ENCODE data around the gene ADAMTS3.

ADAMTS3 gene

GRCh38 chr4:72577211-72577610, 8.2 kb upstream of the ADAMTS3 start:
- H3K9me3 ChIP-seq (replicated peaks in 1 of 2; ENCODE audit: control insufficient read depth in 2 of 2, insufficient read depth in 1 of 2, low read depth in 1 of 2, low read length in 2 of 2): no peaks in the 10 kb centered on the region
- H3K18ac ChIP-seq (ENCODE audit: low read length): no peak overlapping the region
- H2BK15ac ChIP-seq (ENCODE audit: low read length): no peak overlapping the region
- no peak overlapping the region for H3K9ac ChIP-seq (ENCODE audit: low read depth, low read length, poor library complexity)
- H4K91ac ChIP-seq (ENCODE audit: low read depth, low read length, poor library complexity): no peak overlapping the region
- H3K23ac ChIP-seq (ENCODE audit: low read depth, low read length, poor library complexity): no peak overlapping the region
- H3K4me3 ChIP-seq (ENCODE audit: low read length in 2 of 2): no peak overlapping the region
- no peak overlapping the region for H2BK5ac ChIP-seq (ENCODE audit: low read length)
- H3K36me3 ChIP-seq (replicated peaks in 1 of 2; ENCODE audit: control insufficient read depth in 2 of 2, insufficient read depth in 2 of 2, low read length in 2 of 2): no peaks in the 10 kb centered on the region
- H3K27ac ChIP-seq (replicated peaks; ENCODE audit: low read length): no peak overlapping the region
- H3K27me3 ChIP-seq (ENCODE audit: control insufficient read depth in 3 of 3, insufficient read depth in 3 of 3, low read depth in 1 of 3, low read length in 3 of 3): no peaks in the 10 kb centered on the region
- no peaks in the 10 kb centered on the region for H3K79me1 ChIP-seq (ENCODE audit: low read depth, low read length)
- no peak overlapping the region for H3K4ac ChIP-seq (ENCODE audit: low read length)
- H3K14ac ChIP-seq (ENCODE audit: low read length): no peak overlapping the region
- WGBS, 2 donors (ENCODE audit: extremely low coverage in 2 of 2, insufficient read length in 2 of 2, insufficient replicate concordance in 1 of 2): no CpG with 5 or more reads among the region's 6 CpGs
- H2BK12ac ChIP-seq (ENCODE audit: low read length): no peak overlapping the region
- no peak overlapping the region for H2AFZ ChIP-seq (ENCODE audit: low read length)
- H2AK5ac ChIP-seq (ENCODE audit: low read depth, low read length): no peak overlapping the region
- no peak for DNase-seq (ENCODE audit: low spot score)
- no peak overlapping the region for H4K8ac ChIP-seq (ENCODE audit: low read depth, low read length)
- H3K4me2 ChIP-seq (ENCODE audit: insufficient read depth, low read length, poor library complexity, severe bottlenecking): no peak overlapping the region
- H3K4me1 ChIP-seq (ENCODE audit: control insufficient read depth in 2 of 2, insufficient read depth in 1 of 2, low read depth in 1 of 2, low read length in 2 of 2): peaks cover 0 to 2% of the 10 kb centered on the region in 2 donors
- no peak overlapping the region for H2BK120ac ChIP-seq (ENCODE audit: low read depth, low read length)

- Histone ChIP-seq H2AK5ac (ENCODE audit: low read depth, low read length) (no peak overlapping the region), H3K14ac (ENCODE audit: low read length) (no peak overlapping the region), H2BK12ac (ENCODE audit: low read length) (no peak overlapping the region), H2AFZ (ENCODE audit: low read length) (no peak overlapping the region), H2BK120ac (ENCODE audit: low read depth, low read length) (no peak overlapping the region), H2BK15ac (ENCODE audit: low read length) (no peak overlapping the region), H4K8ac (ENCODE audit: low read depth, low read length) (no peak overlapping the region), H3K36me3 (replicated peaks in 1 of 2; ENCODE audit: control insufficient read depth in 2 of 2, insufficient read depth in 2 of 2, low read length in 2 of 2) (no peaks in the 10 kb centered on the region), H3K4me3 (ENCODE audit: low read length in 2 of 2) (no peak overlapping the region), H3K27me3 (ENCODE audit: control insufficient read depth in 3 of 3, insufficient read depth in 3 of 3, low read depth in 1 of 3, low read length in 3 of 3) (no peaks in the 10 kb centered on the region), H3K23ac (ENCODE audit: low read depth, low read length, poor library complexity) (no peak overlapping the region), H3K4ac (ENCODE audit: low read length) (no peak overlapping the region), H3K4me1 (ENCODE audit: control insufficient read depth in 2 of 2, insufficient read depth in 1 of 2, low read depth in 1 of 2, low read length in 2 of 2) (peaks cover 1 to 10% of the 10 kb centered on the region in 2 donors), H3K4me2 (ENCODE audit: insufficient read depth, low read length, poor library complexity, severe bottlenecking) (no peak overlapping the region), H3K9ac (ENCODE audit: low read depth, low read length, poor library complexity) (no peak overlapping the region), H3K27ac (replicated peaks; ENCODE audit: low read length) (no peak overlapping the region), H3K9me3 (replicated peaks in 1 of 2; ENCODE audit: control insufficient read depth in 2 of 2, insufficient read depth in 1 of 2, low read depth in 1 of 2, low read length in 2 of 2) (no peaks in the 10 kb centered on the region), H3K18ac (ENCODE audit: low read length) (no peak overlapping the region), H3K79me1 (ENCODE audit: low read depth, low read length) (no peaks in the 10 kb centered on the region), H4K91ac (ENCODE audit: low read depth, low read length, poor library complexity) (no peak overlapping the region), H2BK5ac (ENCODE audit: low read length) (no peak overlapping the region)
- DNase-seq (ENCODE audit: low spot score): no peak
- whole genome bisulfite sequencing, 2 donors (ENCODE audit: extremely low coverage in 2 of 2, insufficient read length in 2 of 2, insufficient replicate concordance in 1 of 2): no CpG with 5 or more reads among the region's 6 CpGs
Measured at GRCh38 chr4:72571337-72571736, 2.3 kb upstream of the ADAMTS3 start.

GRCh38 chr4:72569719-72570235, 756 bp upstream of the ADAMTS3 start:
- Histone ChIP-seq H4K8ac (ENCODE audit: low read depth, low read length) (no peak overlapping the region), H2AK5ac (ENCODE audit: low read depth, low read length) (no peak overlapping the region), H3K4me3 (ENCODE audit: low read length in 2 of 2) (peak overlapping the region in 1 of 2 donors; percentile 63), H2BK15ac (ENCODE audit: low read length) (no peak overlapping the region), H4K91ac (ENCODE audit: low read depth, low read length, poor library complexity) (no peak overlapping the region), H3K9ac (ENCODE audit: low read depth, low read length, poor library complexity) (no peak overlapping the region), H2BK5ac (ENCODE audit: low read length) (no peak overlapping the region), H3K27me3 (ENCODE audit: control insufficient read depth in 3 of 3, insufficient read depth in 3 of 3, low read depth in 1 of 3, low read length in 3 of 3) (no peaks in the 10 kb centered on the region), H3K9me3 (replicated peaks in 1 of 2; ENCODE audit: control insufficient read depth in 2 of 2, insufficient read depth in 1 of 2, low read depth in 1 of 2, low read length in 2 of 2) (no peaks in the 10 kb centered on the region), H3K27ac (replicated peaks; ENCODE audit: low read length) (no peak overlapping the region), H3K4me1 (ENCODE audit: control insufficient read depth in 2 of 2, insufficient read depth in 1 of 2, low read depth in 1 of 2, low read length in 2 of 2) (peaks cover 1 to 10% of the 10 kb centered on the region in 2 donors), H3K36me3 (replicated peaks in 1 of 2; ENCODE audit: control insufficient read depth in 2 of 2, insufficient read depth in 2 of 2, low read length in 2 of 2) (no peaks in the 10 kb centered on the region), H3K23ac (ENCODE audit: low read depth, low read length, poor library complexity) (no peak overlapping the region), H3K4me2 (ENCODE audit: insufficient read depth, low read length, poor library complexity, severe bottlenecking) (peak overlapping the region; percentile 92), H3K4ac (ENCODE audit: low read length) (no peak overlapping the region), H2BK12ac (ENCODE audit: low read length) (no peak overlapping the region), H2AFZ (ENCODE audit: low read length) (peak overlapping the region; percentile 98), H3K79me1 (ENCODE audit: low read depth, low read length) (no peaks in the 10 kb centered on the region), H3K18ac (ENCODE audit: low read length) (no peak overlapping the region), H2BK120ac (ENCODE audit: low read depth, low read length) (no peak overlapping the region), H3K14ac (ENCODE audit: low read length) (no peak overlapping the region)
- no peak for DNase-seq (ENCODE audit: low spot score)
- no CpG with 5 or more reads among the region's 15 CpGs for WGBS, 2 donors (ENCODE audit: extremely low coverage in 2 of 2, insufficient read length in 2 of 2, insufficient replicate concordance in 1 of 2)

GRCh38 chr4:72567821-72568675, 973 bp downstream of the ADAMTS3 start:
- Histone ChIP-seq H3K9ac (ENCODE audit: low read depth, low read length, poor library complexity) (no peak overlapping the region), H2BK15ac (ENCODE audit: low read length) (peak overlapping the region; percentile 7), H3K27me3 (ENCODE audit: control insufficient read depth in 3 of 3, insufficient read depth in 3 of 3, low read depth in 1 of 3, low read length in 3 of 3) (no peaks in the 10 kb centered on the region), H3K4ac (ENCODE audit: low read length) (no peak overlapping the region), H3K23ac (ENCODE audit: low read depth, low read length, poor library complexity) (no peak overlapping the region), H2AK5ac (ENCODE audit: low read depth, low read length) (no peak overlapping the region), H3K14ac (ENCODE audit: low read length) (no peak overlapping the region), H4K91ac (ENCODE audit: low read depth, low read length, poor library complexity) (no peak overlapping the region), H2AFZ (ENCODE audit: low read length) (peak overlapping the region; percentile 98), H2BK120ac (ENCODE audit: low read depth, low read length) (no peak overlapping the region), H3K4me3 (ENCODE audit: low read length in 2 of 2) (peak overlapping the region; percentile 63 to 79), H3K36me3 (replicated peaks in 1 of 2; ENCODE audit: control insufficient read depth in 2 of 2, insufficient read depth in 2 of 2, low read length in 2 of 2) (no peaks in the 10 kb centered on the region), H3K4me2 (ENCODE audit: insufficient read depth, low read length, poor library complexity, severe bottlenecking) (peak overlapping the region; percentile 92), H2BK5ac (ENCODE audit: low read length) (peak overlapping the region; percentile 10), H3K9me3 (replicated peaks in 1 of 2; ENCODE audit: control insufficient read depth in 2 of 2, insufficient read depth in 1 of 2, low read depth in 1 of 2, low read length in 2 of 2) (no peaks in the 10 kb centered on the region), H2BK12ac (ENCODE audit: low read length) (no peak overlapping the region), H3K79me1 (ENCODE audit: low read depth, low read length) (no peaks in the 10 kb centered on the region), H3K18ac (ENCODE audit: low read length) (no peak overlapping the region), H3K4me1 (ENCODE audit: control insufficient read depth in 2 of 2, insufficient read depth in 1 of 2, low read depth in 1 of 2, low read length in 2 of 2) (peaks cover 1 to 10% of the 10 kb centered on the region in 2 donors), H4K8ac (ENCODE audit: low read depth, low read length) (no peak overlapping the region), H3K27ac (replicated peaks; ENCODE audit: low read length) (no peak overlapping the region)
- no CpG with 5 or more reads among the region's 41 CpGs for WGBS, 2 donors (ENCODE audit: extremely low coverage in 2 of 2, insufficient read length in 2 of 2, insufficient replicate concordance in 1 of 2)
- DNase-seq (ENCODE audit: low spot score): peak; percentile 78
